ENCODE results near the gene SEPTIN2. TPM values are rescaled to one million over a fixed set of nuclear protein-coding genes. Genes with fewer than 3 reads are reported as not detected.

The SEPTIN2 gene
- total and polyA plus RNA-seq, 2 experiments from 2014 or later = 227 to 393 TPM

DNA sequence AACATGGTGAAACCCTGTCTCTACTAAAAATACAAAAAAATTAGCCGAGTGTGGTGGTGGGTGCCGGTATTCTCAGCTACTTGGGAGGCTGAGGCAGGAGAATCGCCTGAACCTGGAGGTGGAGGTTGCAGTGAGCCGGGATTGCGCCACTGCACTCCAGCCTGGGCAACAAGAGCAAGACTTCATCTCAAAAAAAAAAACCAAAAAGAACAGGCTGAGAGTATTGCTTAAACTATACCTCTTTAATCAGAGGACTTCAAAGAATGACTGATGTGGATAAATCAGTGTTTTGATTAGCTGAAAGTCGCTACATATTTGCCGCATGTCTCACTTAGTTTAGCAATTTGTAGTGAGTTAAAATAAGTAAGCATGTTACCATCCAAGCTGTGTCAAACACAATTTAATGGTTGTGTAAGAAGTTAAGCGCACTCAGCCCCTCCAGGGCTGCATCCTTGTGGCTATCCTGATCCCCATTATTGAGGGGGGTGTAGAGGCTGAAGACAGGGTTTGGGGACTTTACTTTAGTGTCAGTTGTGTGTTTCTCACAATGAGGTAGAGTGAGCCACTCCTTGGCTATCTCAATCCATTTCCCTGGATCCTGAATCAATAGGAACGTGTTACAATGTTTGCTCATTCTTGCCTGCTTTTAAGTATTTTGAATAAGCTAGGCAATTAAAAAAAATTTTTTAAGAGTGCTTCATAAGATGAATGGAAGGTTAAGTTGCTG lies 29.4 kb downstream of the SEPTIN2 start (continued):
- TF ChIP-seq, protein P1, sequence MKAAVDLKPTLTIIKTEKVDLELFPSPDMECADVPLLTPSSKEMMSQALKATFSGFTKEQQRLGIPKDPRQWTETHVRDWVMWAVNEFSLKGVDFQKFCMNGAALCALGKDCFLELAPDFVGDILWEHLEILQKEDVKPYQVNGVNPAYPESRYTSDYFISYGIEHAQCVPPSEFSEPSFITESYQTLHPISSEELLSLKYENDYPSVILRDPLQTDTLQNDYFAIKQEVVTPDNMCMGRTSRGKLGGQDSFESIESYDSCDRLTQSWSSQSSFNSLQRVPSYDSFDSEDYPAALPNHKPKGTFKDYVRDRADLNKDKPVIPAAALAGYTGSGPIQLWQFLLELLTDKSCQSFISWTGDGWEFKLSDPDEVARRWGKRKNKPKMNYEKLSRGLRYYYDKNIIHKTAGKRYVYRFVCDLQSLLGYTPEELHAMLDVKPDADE (IDR thresholded peaks at IDR 0.05) = no peak
- TF ChIP-seq, protein P2, sequence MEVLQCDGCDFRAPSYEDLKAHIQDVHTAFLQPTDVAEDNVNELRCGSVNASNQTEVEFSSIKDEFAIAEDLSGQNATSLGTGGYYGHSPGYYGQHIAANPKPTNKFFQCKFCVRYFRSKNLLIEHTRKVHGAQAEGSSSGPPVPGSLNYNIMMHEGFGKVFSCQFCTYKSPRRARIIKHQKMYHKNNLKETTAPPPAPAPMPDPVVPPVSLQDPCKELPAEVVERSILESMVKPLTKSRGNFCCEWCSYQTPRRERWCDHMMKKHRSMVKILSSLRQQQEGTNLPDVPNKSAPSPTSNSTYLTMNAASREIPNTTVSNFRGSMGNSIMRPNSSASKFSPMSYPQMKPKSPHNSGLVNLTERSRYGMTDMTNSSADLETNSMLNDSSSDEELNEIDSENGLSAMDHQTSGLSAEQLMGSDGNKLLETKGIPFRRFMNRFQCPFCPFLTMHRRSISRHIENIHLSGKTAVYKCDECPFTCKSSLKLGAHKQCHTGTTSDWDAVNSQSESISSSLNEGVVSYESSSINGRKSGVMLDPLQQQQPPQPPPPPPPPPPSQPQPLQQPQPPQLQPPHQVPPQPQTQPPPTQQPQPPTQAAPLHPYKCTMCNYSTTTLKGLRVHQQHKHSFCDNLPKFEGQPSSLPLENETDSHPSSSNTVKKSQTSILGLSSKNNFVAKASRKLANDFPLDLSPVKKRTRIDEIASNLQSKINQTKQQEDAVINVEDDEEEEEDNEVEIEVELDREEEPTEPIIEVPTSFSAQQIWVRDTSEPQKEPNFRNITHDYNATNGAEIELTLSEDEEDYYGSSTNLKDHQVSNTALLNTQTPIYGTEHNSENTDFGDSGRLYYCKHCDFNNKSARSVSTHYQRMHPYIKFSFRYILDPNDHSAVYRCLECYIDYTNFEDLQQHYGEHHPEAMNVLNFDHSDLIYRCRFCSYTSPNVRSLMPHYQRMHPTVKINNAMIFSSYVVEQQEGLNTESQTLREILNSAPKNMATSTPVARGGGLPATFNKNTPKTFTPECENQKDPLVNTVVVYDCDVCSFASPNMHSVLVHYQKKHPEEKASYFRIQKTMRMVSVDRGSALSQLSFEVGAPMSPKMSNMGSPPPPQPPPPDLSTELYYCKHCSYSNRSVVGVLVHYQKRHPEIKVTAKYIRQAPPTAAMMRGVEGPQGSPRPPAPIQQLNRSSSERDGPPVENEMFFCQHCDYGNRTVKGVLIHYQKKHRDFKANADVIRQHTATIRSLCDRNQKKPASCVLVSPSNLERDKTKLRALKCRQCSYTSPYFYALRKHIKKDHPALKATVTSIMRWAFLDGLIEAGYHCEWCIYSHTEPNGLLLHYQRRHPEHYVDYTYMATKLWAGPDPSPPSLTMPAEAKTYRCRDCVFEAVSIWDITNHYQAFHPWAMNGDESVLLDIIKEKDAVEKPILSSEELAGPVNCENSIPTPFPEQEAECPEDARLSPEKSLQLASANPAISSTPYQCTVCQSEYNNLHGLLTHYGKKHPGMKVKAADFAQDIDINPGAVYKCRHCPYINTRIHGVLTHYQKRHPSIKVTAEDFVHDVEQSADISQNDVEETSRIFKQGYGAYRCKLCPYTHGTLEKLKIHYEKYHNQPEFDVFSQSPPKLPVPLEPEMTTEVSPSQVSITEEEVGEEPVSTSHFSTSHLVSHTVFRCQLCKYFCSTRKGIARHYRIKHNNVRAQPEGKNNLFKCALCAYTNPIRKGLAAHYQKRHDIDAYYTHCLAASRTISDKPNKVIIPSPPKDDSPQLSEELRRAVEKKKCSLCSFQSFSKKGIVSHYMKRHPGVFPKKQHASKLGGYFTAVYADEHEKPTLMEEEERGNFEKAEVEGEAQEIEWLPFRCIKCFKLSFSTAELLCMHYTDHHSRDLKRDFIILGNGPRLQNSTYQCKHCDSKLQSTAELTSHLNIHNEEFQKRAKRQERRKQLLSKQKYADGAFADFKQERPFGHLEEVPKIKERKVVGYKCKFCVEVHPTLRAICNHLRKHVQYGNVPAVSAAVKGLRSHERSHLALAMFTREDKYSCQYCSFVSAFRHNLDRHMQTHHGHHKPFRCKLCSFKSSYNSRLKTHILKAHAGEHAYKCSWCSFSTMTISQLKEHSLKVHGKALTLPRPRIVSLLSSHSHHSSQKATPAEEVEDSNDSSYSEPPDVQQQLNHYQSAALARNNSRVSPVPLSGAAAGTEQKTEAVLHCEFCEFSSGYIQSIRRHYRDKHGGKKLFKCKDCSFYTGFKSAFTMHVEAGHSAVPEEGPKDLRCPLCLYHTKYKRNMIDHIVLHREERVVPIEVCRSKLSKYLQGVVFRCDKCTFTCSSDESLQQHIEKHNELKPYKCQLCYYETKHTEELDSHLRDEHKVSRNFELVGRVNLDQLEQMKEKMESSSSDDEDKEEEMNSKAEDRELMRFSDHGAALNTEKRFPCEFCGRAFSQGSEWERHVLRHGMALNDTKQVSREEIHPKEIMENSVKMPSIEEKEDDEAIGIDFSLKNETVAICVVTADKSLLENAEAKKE (CRISPR knock-in tag; IDR thresholded peaks at IDR 0.05) = no peak
- no peak for TF ChIP-seq ZNF331 (CRISPR knock-in tag; IDR thresholded peaks at IDR 0.05; ENCODE audit: low read depth)
- no peak for TF ChIP-seq ZNF114 (CRISPR knock-in tag; IDR thresholded peaks at IDR 0.05)
- TF ChIP-seq JUNB (IDR thresholded peaks at IDR 0.05; ENCODE audit: unreplicated experiment) = no peak
- no peak for TF ChIP-seq NANOG (IDR thresholded peaks at IDR 0.05; ENCODE audit: borderline replicate concordance)

DNA sequence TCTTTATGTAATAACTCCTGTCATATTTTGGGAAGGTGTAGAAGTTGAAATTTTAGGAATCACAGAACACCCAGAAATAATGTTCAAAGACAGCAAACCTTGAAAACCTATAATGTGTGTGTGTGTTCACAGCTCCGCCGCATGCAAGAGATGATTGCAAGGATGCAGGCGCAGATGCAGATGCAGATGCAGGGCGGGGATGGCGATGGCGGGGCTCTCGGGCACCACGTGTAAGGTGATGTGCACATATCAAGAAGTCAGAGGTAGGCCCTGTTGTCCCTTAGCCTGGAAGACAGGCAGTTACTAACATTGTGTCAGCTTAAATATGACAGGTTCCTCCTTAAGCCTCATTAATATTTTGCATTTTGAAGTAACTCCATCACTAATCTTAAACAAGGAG lies 34.2 kb downstream of the SEPTIN2 start:
- no peaks in the 10 kb centered on the region; the same call in 1 of the 2 replicates for H3K4me1 ChIP-seq (ENCODE audit: insufficient read depth)
- Mint-ChIP-seq H3K9me3 (no peaks in the 10 kb centered on the region), H3K4me3 (no peak overlapping the region), H3K27me3 (ENCODE audit: insufficient read depth, low read depth, poor library complexity) (peaks cover 2% of the 10 kb centered on the region), H3K27ac (no peak overlapping the region), H3K36me3 (ENCODE audit: low read depth) (peaks cover 92% of the 10 kb centered on the region), H3K4me1 (peaks cover 14% of the 10 kb centered on the region)
- no peaks in the 10 kb centered on the region for H3K27me3 ChIP-seq (ENCODE audit: insufficient read depth)
- 0 out of 2 replicates have a peak, but pooled peaks cover 4% of the 10 kb centered on the region for H3F3A ChIP-seq (replicated peaks; ENCODE audit: low read depth)
- H3K4me2 ChIP-seq = no peak overlapping the region
- H3K36me3 ChIP-seq (ENCODE audit: insufficient read depth) = peaks cover 75% of the 10 kb centered on the region
- H4K20me1 ChIP-seq (replicated peaks; ENCODE audit: insufficient read depth) = peaks cover 17% of the 10 kb centered on the region
- H2AFZ ChIP-seq = no peak overlapping the region
- no peaks in the 10 kb centered on the region for H3K9me2 ChIP-seq (ENCODE audit: insufficient read depth)
- no peak overlapping the region for H3K4me3 ChIP-seq
- H3K27ac ChIP-seq (ENCODE audit: low read depth) = no peak overlapping the region
- no peaks in the 10 kb centered on the region; the same call in 1 of the 2 replicates for H3K79me2 ChIP-seq (replicated peaks; ENCODE audit: insufficient read depth)
- ATAC-seq = no peak
- DNase-seq (ENCODE audit: low spot score) = no peak
- no peak for TF ChIP-seq EZH2phosphoT487 (IDR thresholded peaks at IDR 0.05; ENCODE audit: unreplicated experiment)
- no peak for TF ChIP-seq JUNB (IDR thresholded peaks at IDR 0.05; ENCODE audit: unreplicated experiment)
- TF ChIP-seq POLR2AphosphoS5 (IDR thresholded peaks at IDR 0.05; ENCODE audit: low read depth) = no peak
- TF ChIP-seq, protein P3, sequence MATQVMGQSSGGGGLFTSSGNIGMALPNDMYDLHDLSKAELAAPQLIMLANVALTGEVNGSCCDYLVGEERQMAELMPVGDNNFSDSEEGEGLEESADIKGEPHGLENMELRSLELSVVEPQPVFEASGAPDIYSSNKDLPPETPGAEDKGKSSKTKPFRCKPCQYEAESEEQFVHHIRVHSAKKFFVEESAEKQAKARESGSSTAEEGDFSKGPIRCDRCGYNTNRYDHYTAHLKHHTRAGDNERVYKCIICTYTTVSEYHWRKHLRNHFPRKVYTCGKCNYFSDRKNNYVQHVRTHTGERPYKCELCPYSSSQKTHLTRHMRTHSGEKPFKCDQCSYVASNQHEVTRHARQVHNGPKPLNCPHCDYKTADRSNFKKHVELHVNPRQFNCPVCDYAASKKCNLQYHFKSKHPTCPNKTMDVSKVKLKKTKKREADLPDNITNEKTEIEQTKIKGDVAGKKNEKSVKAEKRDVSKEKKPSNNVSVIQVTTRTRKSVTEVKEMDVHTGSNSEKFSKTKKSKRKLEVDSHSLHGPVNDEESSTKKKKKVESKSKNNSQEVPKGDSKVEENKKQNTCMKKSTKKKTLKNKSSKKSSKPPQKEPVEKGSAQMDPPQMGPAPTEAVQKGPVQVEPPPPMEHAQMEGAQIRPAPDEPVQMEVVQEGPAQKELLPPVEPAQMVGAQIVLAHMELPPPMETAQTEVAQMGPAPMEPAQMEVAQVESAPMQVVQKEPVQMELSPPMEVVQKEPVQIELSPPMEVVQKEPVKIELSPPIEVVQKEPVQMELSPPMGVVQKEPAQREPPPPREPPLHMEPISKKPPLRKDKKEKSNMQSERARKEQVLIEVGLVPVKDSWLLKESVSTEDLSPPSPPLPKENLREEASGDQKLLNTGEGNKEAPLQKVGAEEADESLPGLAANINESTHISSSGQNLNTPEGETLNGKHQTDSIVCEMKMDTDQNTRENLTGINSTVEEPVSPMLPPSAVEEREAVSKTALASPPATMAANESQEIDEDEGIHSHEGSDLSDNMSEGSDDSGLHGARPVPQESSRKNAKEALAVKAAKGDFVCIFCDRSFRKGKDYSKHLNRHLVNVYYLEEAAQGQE (IDR thresholded peaks at IDR 0.05; ENCODE audit: unreplicated experiment) = no peak
- TF ChIP-seq, protein P1 (IDR thresholded peaks at IDR 0.05) = no peak

Measured in GM23338 (cell line).